Peyer's patch (tissue), 4 donors: Measurements from ENCODE around the gene ADARB1. TPM values are rescaled to one million over a fixed set of nuclear protein-coding genes. Genes with fewer than 3 reads are reported as not detected.

Experiments
- DNase-seq, 3 donors: peaks; one replicate each; pipeline ENCODE4 v3.0.0-alpha.2; 2017 to 2019
- H3K27ac ChIP-seq, 4 donors: fragments of 200-600 bp; sonication (generic); one replicate each; pipeline ENCODE4 v1.5.1; 2016 to 2019
- H3K27me3 ChIP-seq, 2 donors: fragments of 200-600 bp; sonication (generic); one replicate each; pipeline ENCODE4 v1.5.1; 2019
- H3K36me3 ChIP-seq, 3 donors: fragments of 200-600 bp; sonication (generic); one replicate each; pipeline ENCODE4 v1.5.1; 2016 to 2019
- H3K4me1 ChIP-seq, 4 donors: fragments of 200-600 bp; sonication (generic); one replicate each; pipeline ENCODE4 v1.5.1; 2016 to 2019
- H3K4me3 ChIP-seq, 4 donors: fragments of 200-600 bp; sonication (generic); 1 replicate in 3 of 4; 2 replicates in 1 of 4; pipeline ENCODE4 v1.5.1; 2016 to 2019; ENCODE audit warnings: mild to moderate bottlenecking in 1 of 4
- H3K9me3 ChIP-seq, 4 donors: fragments of 200-600 bp; sonication (generic); one replicate each; pipeline ENCODE4 v1.5.1; 2016 to 2019; ENCODE audit warnings: mild to moderate bottlenecking in 1 of 4
- CTCF ChIP-seq, 6 experiments: fragments of 450-650 bp in 4 of 6; fragments of 200-600 bp in 2 of 6; sonication (generic) in 1 of 6; IDR thresholded peaks; one replicate each; pipeline ENCODE4 v1.5.1; 2017 to 2019; ENCODE audit warnings: antibody characterized with exemption in 6 of 6, mild to moderate bottlenecking in 3 of 6, moderate library complexity in 1 of 6
- POLR2A ChIP-seq, 2 donors: fragments of 450-650 bp; IDR thresholded peaks; one replicate each; pipeline ENCODE4 v1.5.1; 2017; ENCODE audit warnings: antibody characterized with exemption in 2 of 2, mild to moderate bottlenecking in 2 of 2, moderate library complexity in 2 of 2
- total RNA-seq, 4 donors: library from RNA; depleted of rRNA; stranded (reverse); fragments of >200 nt; gene quantifications; one replicate each; pipeline ENCODE4 v1.1.0, GENCODE V29; 2016

ADARB1 gene
- total RNA-seq, 4 donors from 2014 or later: 7.4 to 47.9 (median 10.0) TPM

GRCh38 chr21:45156459-45156858, 82.1 kb downstream of the ADARB1 start:
- Histone ChIP-seq H3K9me3 (no peaks in the 10 kb centered on the region), H3K4me3 (no peak overlapping the region), H3K27ac (no peak overlapping the region), H3K4me1 (peaks cover 0 to 17% (median 6%) of the 10 kb centered on the region in 4 donors), H3K27me3 (no peaks in the 10 kb centered on the region), H3K36me3 (no peaks in the 10 kb centered on the region)
- TF ChIP-seq POLR2A (IDR thresholded peaks at IDR 0.05): no peak
- TF ChIP-seq CTCF (IDR thresholded peaks at IDR 0.05): no peak
- no peak for DNase-seq

- no peak for TF ChIP-seq POLR2A (IDR thresholded peaks at IDR 0.05)
- TF ChIP-seq CTCF (IDR thresholded peaks at IDR 0.05): no peak
- Histone ChIP-seq H3K27ac (no peak overlapping the region), H3K27me3 (no peaks in the 10 kb centered on the region), H3K36me3 (no peaks in the 10 kb centered on the region), H3K4me1 (peaks cover 0 to 5% (median under 1%) of the 10 kb centered on the region in 4 donors), H3K9me3 (no peaks in the 10 kb centered on the region), H3K4me3 (no peak overlapping the region)
- DNase-seq: no peak
Observed at GRCh38 chr21:45157932-45158331, 83.6 kb downstream of the ADARB1 start.

- no peaks in the 10 kb centered on the region for H3K9me3 ChIP-seq
- no peaks in the 10 kb centered on the region for H3K36me3 ChIP-seq
- H3K27ac ChIP-seq: no peak overlapping the region
- H3K4me1 ChIP-seq: peaks cover 0 to 5% (median 0%) of the 10 kb centered on the region in 4 donors
- no peak for DNase-seq
- no peak for TF ChIP-seq POLR2A (IDR thresholded peaks at IDR 0.05)
- TF ChIP-seq CTCF (IDR thresholded peaks at IDR 0.05): no peak
- H3K4me3 ChIP-seq: no peak overlapping the region
- H3K27me3 ChIP-seq: no peaks in the 10 kb centered on the region
Observed at GRCh38 chr21:45158491-45159423, 84.4 kb downstream of the ADARB1 start.

GRCh38 chr21:45160198-45160597, 85.8 kb downstream of the ADARB1 start:
- H3K4me3 ChIP-seq: no peak overlapping the region
- H3K27ac ChIP-seq: no peak overlapping the region
- H3K9me3 ChIP-seq: no peaks in the 10 kb centered on the region
- DNase-seq: no peak
- H3K36me3 ChIP-seq: no peaks in the 10 kb centered on the region
- H3K4me1 ChIP-seq: peaks cover 0 to under 1% (median 0%) of the 10 kb centered on the region in 4 donors
- H3K27me3 ChIP-seq: no peaks in the 10 kb centered on the region
- TF ChIP-seq POLR2A (IDR thresholded peaks at IDR 0.05) (no peak), CTCF (IDR thresholded peaks at IDR 0.05) (no peak)

- H3K27ac ChIP-seq: no peak overlapping the region
- no peak overlapping the region for H3K4me3 ChIP-seq
- H3K36me3 ChIP-seq: no peaks in the 10 kb centered on the region
- no peaks in the 10 kb centered on the region for H3K9me3 ChIP-seq
- H3K27me3 ChIP-seq: no peaks in the 10 kb centered on the region
- H3K4me1 ChIP-seq: no peaks in the 10 kb centered on the region
- TF ChIP-seq CTCF (IDR thresholded peaks at IDR 0.05) (no peak), POLR2A (IDR thresholded peaks at IDR 0.05) (no peak)
- DNase-seq: no peak
Observed at GRCh38 chr21:45161038-45161945, 86.9 kb downstream of the ADARB1 start.
